Measurements from ENCODE around the gene PLPPR4. TPM values are rescaled to one million over a fixed set of nuclear protein-coding genes. Genes with fewer than 3 reads are reported as not detected.
A peak's percentile ranks its signal among the peaks of the same experiment; 100 is the strongest.

PLPPR4 gene
- total and polyA plus RNA-seq, 2 donors from 2014 or later, result 0.09 to 0.45 TPM

DNA sequence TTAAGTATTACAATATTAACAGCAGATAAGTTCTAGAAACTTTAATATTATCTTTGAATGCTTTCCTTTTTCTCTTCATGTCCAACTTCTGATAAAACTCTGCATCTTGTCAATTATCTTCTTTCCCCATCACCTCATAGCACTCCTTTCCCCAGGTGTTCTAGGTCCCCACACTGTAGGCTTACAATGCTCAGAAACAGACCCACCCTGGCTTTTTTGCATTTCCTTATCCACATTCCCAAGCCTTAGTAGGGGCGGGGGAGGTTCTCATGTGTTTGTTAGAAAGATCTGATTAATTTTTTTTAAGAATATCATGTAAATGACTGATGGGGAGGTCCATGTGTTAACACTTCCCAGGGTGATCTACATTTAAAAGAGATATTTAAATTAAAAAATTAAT lies 63.9 kb downstream of the PLPPR4 start:
- no peaks in the 10 kb centered on the region for H3K27me3 ChIP-seq (ENCODE audit: control insufficient read depth, insufficient read depth, low read length)
- intact Hi-C loops (cut with DNase I), result no loop called here
- H3K4me1 ChIP-seq (ENCODE audit: control insufficient read depth in 2 of 3, insufficient read depth in 2 of 3, low read depth in 1 of 3, low read length in 3 of 3), result no peaks in the 10 kb centered on the region
- DNase-seq, result peak in 2 of 5 donors; percentile 1 to 6
- H3K9me3 ChIP-seq (ENCODE audit: control insufficient read depth in 2 of 3, insufficient read depth in 1 of 3, low read length in 3 of 3), result no peaks in the 10 kb centered on the region
- H3K27ac ChIP-seq (ENCODE audit: low read depth in 2 of 2, low read length in 2 of 2), result no peak overlapping the region
- H3K36me3 ChIP-seq (ENCODE audit: control insufficient read depth in 2 of 3, insufficient read depth in 3 of 3, low read length in 3 of 3), result no peaks in the 10 kb centered on the region
- no peak overlapping the region for H3K9ac ChIP-seq (ENCODE audit: low read length in 3 of 3)
- no peak for TF ChIP-seq CTCF (IDR thresholded peaks at IDR 0.05; ENCODE audit: borderline replicate concordance, extremely low read depth, insufficient read depth)
- no peak overlapping the region for H3K4me3 ChIP-seq (ENCODE audit: low read length in 3 of 3)
- no peak for FAIRE-seq

DNA sequence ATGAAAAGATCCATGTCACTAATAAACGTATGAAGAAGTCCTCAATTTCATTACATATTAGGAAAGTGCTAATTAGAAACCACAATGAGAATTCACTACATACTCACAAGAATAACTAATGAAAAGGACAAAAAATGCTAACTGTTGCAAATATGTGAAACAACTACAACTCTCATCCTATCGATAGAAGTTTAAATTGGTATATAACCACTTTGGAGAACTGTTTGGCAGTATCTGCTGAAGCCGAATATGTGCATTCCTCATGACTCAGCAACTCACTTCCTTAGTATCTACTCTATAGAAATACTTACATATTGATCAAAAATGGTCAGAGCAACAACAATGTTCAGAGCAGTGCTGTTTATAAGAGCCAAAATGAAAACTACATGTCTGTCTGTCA lies 66.8 kb downstream of the PLPPR4 start:
- H3K9me3 ChIP-seq (ENCODE audit: control insufficient read depth in 2 of 3, insufficient read depth in 1 of 3, low read length in 3 of 3), result no peaks in the 10 kb centered on the region
- H3K36me3 ChIP-seq (ENCODE audit: control insufficient read depth in 2 of 3, insufficient read depth in 3 of 3, low read length in 3 of 3), result no peaks in the 10 kb centered on the region
- H3K9ac ChIP-seq (ENCODE audit: low read length in 3 of 3), result no peak overlapping the region
- FAIRE-seq (no peak), DNase-seq (no peak)
- H3K4me3 ChIP-seq (ENCODE audit: low read length in 3 of 3), result no peak overlapping the region
- no peaks in the 10 kb centered on the region for H3K27me3 ChIP-seq (ENCODE audit: control insufficient read depth, insufficient read depth, low read length)
- H3K27ac ChIP-seq (ENCODE audit: low read depth in 2 of 2, low read length in 2 of 2), result no peak overlapping the region
- intact Hi-C loops (cut with DNase I), result no loop called here
- H3K4me1 ChIP-seq (ENCODE audit: control insufficient read depth in 2 of 3, insufficient read depth in 2 of 3, low read depth in 1 of 3, low read length in 3 of 3), result no peaks in the 10 kb centered on the region
- TF ChIP-seq CTCF (IDR thresholded peaks at IDR 0.05; ENCODE audit: borderline replicate concordance, extremely low read depth, insufficient read depth), result no peak

- Histone ChIP-seq H3K27ac (ENCODE audit: low read depth in 2 of 2, low read length in 2 of 2) (no peak overlapping the region), H3K36me3 (ENCODE audit: control insufficient read depth in 2 of 3, insufficient read depth in 3 of 3, low read length in 3 of 3) (no peaks in the 10 kb centered on the region), H3K4me1 (ENCODE audit: control insufficient read depth in 2 of 3, insufficient read depth in 2 of 3, low read depth in 1 of 3, low read length in 3 of 3) (no peaks in the 10 kb centered on the region), H3K9ac (ENCODE audit: low read length in 3 of 3) (no peak overlapping the region), H3K27me3 (ENCODE audit: control insufficient read depth, insufficient read depth, low read length) (no peaks in the 10 kb centered on the region), H3K9me3 (ENCODE audit: control insufficient read depth in 2 of 3, insufficient read depth in 1 of 3, low read length in 3 of 3) (no peaks in the 10 kb centered on the region), H3K4me3 (ENCODE audit: low read length in 3 of 3) (no peak overlapping the region)
- intact Hi-C loops (cut with DNase I), result no loop called here
- no peak for DNase-seq
- FAIRE-seq, result no peak
- TF ChIP-seq CTCF (IDR thresholded peaks at IDR 0.05; ENCODE audit: borderline replicate concordance, extremely low read depth, insufficient read depth), result no peak
Measured at GRCh38 chr1:99331636-99332035, 67.3 kb downstream of the PLPPR4 start.

DNA sequence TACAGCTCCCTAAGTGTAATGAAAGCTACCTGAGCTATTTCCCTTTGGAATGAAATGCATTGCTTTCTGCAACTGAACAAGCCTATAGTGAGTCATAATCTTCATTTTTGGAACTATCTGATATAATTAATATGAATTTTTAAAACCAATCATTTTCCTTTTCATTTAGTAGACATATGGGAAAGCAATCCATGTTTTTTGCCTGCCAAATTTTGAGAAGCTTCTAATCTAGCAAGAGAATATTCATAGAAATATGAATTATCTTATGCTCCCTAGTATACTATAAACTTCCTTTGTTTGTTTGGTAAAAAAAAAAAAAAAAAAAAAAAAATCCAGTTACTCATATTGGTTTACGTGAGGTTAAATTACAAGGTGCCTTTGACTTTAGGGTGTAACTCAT lies 68.3 kb downstream of the PLPPR4 start:
- H3K9me3 ChIP-seq (ENCODE audit: control insufficient read depth in 2 of 3, insufficient read depth in 1 of 3, low read length in 3 of 3), result no peaks in the 10 kb centered on the region
- no peak overlapping the region for H3K4me3 ChIP-seq (ENCODE audit: low read length in 3 of 3)
- no peak for TF ChIP-seq CTCF (IDR thresholded peaks at IDR 0.05; ENCODE audit: borderline replicate concordance, extremely low read depth, insufficient read depth)
- FAIRE-seq (no peak), DNase-seq (no peak)
- no peak overlapping the region for H3K27ac ChIP-seq (ENCODE audit: low read depth in 2 of 2, low read length in 2 of 2)
- intact Hi-C loops (cut with DNase I), result no loop called here
- H3K36me3 ChIP-seq (ENCODE audit: control insufficient read depth in 2 of 3, insufficient read depth in 3 of 3, low read length in 3 of 3), result no peaks in the 10 kb centered on the region
- H3K4me1 ChIP-seq (ENCODE audit: control insufficient read depth in 2 of 3, insufficient read depth in 2 of 3, low read depth in 1 of 3, low read length in 3 of 3), result no peaks in the 10 kb centered on the region
- no peak overlapping the region for H3K9ac ChIP-seq (ENCODE audit: low read length in 3 of 3)
- no peaks in the 10 kb centered on the region for H3K27me3 ChIP-seq (ENCODE audit: control insufficient read depth, insufficient read depth, low read length)

Measured in kidney (tissue), 14 donors.